Uterus (tissue), 2 donors: Measurements from ENCODE around the gene EML1.

Experiments
- CTCF ChIP-seq, 4 experiments: fragments of 200-600 bp in 2 of 4; fragments of 450-650 bp in 2 of 4; sonication (generic) in 2 of 4; IDR thresholded peaks; one replicate each; pipeline ENCODE4 v1.5.1; 2016 to 2019; ENCODE audit warnings: antibody characterized with exemption in 4 of 4, mild to moderate bottlenecking in 2 of 4, moderate library complexity in 1 of 4
- POLR2A ChIP-seq, 2 donors: fragments of 450-650 bp; IDR thresholded peaks; one replicate each; pipeline ENCODE4 v1.6.1; 2016; ENCODE audit warnings: antibody characterized with exemption in 2 of 2, mild to moderate bottlenecking in 1 of 2, moderate library complexity in 1 of 2

GRCh38 chr14:99860219-99860618 is 67.0 kb downstream of the EML1 start:
- TF ChIP-seq CTCF (IDR thresholded peaks at IDR 0.05) (no peak), POLR2A (IDR thresholded peaks at IDR 0.05) (no peak)
